ENCODE measurements around the gene CSDE1.

GRCh38 chr1:114756009-114756892 is 1.5 kb downstream of the CSDE1 start:
- TF ChIP-seq, protein P1, sequence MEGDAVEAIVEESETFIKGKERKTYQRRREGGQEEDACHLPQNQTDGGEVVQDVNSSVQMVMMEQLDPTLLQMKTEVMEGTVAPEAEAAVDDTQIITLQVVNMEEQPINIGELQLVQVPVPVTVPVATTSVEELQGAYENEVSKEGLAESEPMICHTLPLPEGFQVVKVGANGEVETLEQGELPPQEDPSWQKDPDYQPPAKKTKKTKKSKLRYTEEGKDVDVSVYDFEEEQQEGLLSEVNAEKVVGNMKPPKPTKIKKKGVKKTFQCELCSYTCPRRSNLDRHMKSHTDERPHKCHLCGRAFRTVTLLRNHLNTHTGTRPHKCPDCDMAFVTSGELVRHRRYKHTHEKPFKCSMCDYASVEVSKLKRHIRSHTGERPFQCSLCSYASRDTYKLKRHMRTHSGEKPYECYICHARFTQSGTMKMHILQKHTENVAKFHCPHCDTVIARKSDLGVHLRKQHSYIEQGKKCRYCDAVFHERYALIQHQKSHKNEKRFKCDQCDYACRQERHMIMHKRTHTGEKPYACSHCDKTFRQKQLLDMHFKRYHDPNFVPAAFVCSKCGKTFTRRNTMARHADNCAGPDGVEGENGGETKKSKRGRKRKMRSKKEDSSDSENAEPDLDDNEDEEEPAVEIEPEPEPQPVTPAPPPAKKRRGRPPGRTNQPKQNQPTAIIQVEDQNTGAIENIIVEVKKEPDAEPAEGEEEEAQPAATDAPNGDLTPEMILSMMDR (IDR thresholded peaks at IDR 0.05; ENCODE audit: insufficient read depth, low read depth, low read length) = no peak
- no peak for TF ChIP-seq EZH2 (IDR thresholded peaks at IDR 0.05; ENCODE audit: insufficient read depth, low read length)

Data from astrocyte (in vitro differentiated cells and primary cell).